Suprapubic skin (tissue), 3 donors: ENCODE data around the gene COG5.

Experiments used
- CTCF ChIP-seq, 2 donors: fragments of 200-600 bp in 1 of 2; fragments of 450-650 bp in 1 of 2; sonication (generic) in 1 of 2; IDR thresholded peaks; one replicate each; pipeline ENCODE4 v1.5.1; 2016 to 2019; ENCODE audit warnings: antibody characterized with exemption in 2 of 2, mild to moderate bottlenecking in 1 of 2, moderate library complexity in 1 of 2
- POLR2AphosphoS5 ChIP-seq, 3 donors: sonication (generic); formaldehyde crosslinking; IDR thresholded peaks; one replicate each; pipeline ENCODE4 v1.6.1; 2017; ENCODE audit warnings: antibody characterized with exemption in 3 of 3

DNA sequence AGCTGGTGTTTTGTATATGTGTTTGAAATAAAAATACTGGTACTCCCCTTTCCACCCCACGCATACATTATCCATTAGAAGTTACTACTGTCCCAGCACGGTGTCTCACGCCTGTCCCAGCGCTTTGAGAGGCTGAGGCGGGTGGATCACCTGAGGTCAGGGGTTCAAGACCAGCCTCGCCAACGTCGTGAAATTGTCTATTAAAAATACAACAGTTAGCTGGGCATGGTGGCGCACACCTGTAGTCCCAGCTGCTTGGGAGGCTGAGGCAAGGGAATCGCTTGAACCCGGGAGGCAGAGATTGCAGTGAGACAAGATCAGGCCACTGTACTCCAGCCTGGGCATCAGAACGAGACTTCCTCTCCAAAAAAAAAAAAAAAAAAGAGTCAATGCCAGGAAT lies 392.2 kb downstream of the COG5 start:
- TF ChIP-seq CTCF (IDR thresholded peaks at IDR 0.05) = no peak
- no peak for TF ChIP-seq POLR2AphosphoS5 (IDR thresholded peaks at IDR 0.05)
